HPDE6-E6E7 (cell line): ENCODE results near the gene CTNNA1.

Experiments used
- DNase-seq: peaks from one replicate; pipeline ENCODE4 v3.0.0; 2011; ENCODE audit warnings: missing footprints; ENCODE audit errors: extremely low spot score

Gene CTNNA1

GRCh38 chr5:138948471-138949222 lies 195.4 kb downstream of the CTNNA1 start:
- DNase-seq, result no peak

DNA sequence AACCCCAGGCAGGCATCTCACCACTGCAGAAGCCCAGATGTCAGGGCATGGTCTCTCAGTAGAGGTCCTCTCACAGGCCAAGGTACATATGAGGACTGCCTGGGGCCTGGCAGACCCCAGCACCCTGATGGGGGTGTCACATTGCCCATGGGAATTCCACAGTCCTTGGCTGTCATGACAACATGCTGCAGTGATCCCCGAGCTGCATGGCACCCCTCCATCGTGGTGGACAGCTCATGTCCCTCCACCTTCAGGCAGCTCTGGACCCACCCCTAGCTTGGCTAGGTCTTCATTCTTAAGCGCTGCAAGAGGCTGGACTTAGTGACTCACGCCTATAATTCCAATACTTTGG lies 196.0 kb downstream of the CTNNA1 start:
- DNase-seq, result no peak

GRCh38 chr5:138949988-138950387 lies 196.8 kb downstream of the CTNNA1 start:
- DNase-seq, result no peak

- DNase-seq, result no peak
Observed at GRCh38 chr5:138950421-138951031, 197.3 kb downstream of the CTNNA1 start.

- DNase-seq, result no peak
Observed at GRCh38 chr5:138951091-138951985, 198.1 kb downstream of the CTNNA1 start.

GRCh38 chr5:138951986-138952735 lies 198.9 kb downstream of the CTNNA1 start:
- DNase-seq, result no peak

- no peak for DNase-seq
Observed at GRCh38 chr5:138952962-138953361, 199.7 kb downstream of the CTNNA1 start.

DNA sequence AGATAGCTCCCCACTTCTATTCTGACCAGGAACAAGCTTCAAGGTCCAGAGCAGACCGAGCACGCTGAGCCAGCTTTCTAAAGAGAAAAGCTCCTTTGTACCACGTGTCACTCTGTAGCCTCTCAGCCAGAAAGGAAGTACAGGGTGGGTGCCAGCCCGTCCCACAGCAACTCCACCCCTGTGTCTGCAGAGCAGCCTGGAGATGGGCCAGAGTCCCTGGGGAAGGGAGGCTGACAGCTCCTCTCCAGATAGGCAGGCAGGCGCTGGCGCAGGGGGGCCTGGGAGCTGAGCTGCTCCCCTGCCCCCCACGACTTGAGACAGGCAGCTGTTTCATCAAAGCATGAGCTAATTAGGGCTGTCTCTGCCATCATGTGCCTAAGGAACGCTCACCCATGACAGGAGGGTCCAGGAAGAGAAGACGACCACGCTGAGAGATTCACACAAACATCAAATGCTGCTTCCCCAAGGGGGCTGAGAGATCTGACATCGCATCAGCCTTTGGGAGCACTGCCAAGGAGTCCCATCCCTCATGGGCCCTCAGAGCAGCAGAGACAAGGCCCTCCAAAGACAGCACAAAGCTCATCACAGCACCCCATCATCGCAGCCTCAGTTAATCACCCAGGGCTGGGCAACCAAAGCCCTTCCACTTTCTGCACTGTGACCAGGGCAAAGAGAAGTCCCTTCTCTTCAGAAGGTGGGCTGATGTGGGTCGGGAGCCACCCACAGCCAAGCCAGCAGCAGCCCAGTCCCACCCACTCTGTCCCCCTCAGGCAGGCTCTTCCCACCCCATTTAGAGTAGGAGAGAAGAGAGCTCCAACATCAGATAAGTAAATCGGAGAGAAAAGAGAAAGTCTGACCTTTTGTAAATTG lies 200.4 kb downstream of the CTNNA1 start:
- DNase-seq, result no peak

GRCh38 chr5:138954257-138955012 lies 201.2 kb downstream of the CTNNA1 start:
- DNase-seq, result no peak

DNA sequence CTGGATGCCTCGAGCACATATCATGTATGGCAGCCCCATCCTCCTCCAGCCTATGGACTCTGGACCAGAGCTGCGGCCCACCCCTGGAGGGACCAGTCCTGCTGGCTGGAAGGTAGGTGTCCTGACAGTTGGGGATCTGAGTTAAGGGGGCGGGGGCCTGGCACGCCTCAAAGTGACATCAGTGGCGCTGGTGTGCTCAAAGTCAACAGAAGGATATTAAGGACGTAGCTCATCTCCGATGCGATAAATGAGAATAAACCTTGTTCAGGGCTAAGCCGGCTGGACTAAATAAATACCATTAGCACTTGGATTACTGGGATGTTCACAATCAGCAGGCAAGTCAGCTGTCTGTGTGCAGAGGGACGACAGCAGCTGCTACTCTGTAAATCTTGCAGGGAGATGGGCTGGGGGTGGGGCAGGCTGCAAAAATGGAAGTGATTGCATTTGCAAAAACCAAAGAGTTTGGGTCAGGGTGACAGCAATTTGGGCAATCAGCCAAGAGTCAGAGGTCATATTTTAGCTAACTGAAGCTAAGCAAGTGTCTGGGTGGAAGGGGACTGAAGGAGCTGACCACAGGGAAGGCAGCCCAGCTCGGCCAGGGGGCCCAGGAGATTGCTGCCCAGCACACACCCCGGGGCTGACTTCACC lies 201.9 kb downstream of the CTNNA1 start:
- no peak for DNase-seq

DNA sequence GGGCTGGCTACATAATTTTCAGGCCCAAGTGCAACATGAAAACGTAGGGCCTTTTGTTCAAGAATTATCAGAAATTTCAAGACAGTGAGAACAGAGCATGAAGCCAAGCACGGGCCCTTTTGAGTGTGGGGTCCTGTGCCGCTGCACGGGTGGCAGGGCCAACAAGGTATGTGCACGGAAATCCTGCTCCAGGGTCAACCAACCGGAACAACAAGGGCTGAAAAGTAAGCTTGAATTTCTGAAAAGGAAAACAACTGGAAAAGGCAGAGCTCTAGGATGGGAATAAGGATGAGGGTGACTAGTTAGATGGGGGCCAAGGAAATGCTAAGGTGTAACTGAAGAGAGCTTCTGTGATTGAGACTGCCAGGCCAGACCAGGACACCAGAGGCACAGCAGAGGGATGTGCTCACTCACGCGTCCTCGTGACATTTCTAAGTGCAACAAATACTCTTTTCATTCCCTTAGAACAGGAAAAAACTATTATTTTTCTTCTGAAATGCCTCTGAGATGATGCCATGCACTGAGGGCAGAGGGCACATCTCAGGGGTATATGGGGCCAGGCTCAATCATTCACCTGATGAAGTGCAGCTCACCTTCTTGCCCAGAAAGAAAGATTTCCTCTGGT lies 202.6 kb downstream of the CTNNA1 start:
- DNase-seq, result no peak

- DNase-seq, result no peak
Observed at GRCh38 chr5:138956801-138957200, 203.6 kb downstream of the CTNNA1 start.

- no peak for DNase-seq
Observed at GRCh38 chr5:138960145-138960692, 207.0 kb downstream of the CTNNA1 start.

DNA sequence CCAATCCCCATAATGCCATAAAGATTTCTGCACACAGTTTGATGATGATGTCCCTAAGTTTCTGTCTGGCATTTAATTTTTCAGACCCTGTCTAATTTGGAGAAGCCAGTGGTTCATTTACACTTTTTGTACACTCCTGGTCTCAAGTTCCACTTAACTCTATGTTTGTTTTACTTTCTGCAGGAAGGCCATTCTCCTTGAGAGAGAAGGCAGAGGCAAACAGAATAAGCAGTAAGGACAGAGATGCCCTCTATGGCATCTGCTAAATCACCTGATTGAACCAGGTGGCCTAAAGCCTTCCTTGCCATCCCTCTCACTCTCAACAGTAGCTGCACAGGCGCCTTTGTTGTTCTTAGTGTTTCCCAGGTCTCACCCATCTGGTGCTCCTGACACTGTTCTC lies 208.0 kb downstream of the CTNNA1 start:
- DNase-seq, result no peak

- DNase-seq, result no peak
Observed at GRCh38 chr5:138961729-138962128, 208.5 kb downstream of the CTNNA1 start.

DNA sequence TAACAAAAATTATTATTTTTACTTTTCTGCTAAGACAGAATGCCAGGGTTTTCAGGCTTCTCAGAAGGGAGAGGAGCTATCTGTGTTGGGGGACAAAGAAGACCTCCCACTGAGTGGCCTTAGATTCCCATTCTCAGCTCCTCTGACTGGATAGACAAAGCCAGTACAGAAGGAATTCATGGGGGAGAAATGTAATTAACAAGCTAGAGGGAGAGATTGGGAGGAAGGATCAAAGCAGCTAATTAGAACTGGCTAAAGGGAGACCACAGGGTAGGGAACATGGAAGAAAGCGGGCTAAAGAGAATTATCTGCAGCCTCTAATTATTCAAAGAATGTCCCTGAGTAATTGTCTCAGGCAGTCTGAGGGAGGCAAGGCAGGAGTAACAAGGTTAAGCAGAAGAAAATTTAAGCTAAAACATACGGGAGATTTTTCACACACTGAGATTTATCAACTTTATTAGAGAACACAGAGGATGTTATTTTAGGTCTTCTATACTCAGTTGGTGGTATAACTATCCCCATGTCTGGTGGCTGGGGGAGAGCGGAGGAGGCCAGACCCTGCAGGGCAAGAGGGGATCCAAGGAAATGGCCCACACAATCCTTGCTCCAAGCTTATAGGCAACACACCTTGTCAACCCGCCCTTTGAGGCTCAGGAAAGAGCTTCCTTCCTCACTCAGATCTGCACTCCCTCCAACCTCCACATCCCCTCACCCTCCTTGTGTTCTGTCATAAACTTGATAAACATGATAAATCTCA lies 209.6 kb downstream of the CTNNA1 start:
- DNase-seq, result no peak

DNA sequence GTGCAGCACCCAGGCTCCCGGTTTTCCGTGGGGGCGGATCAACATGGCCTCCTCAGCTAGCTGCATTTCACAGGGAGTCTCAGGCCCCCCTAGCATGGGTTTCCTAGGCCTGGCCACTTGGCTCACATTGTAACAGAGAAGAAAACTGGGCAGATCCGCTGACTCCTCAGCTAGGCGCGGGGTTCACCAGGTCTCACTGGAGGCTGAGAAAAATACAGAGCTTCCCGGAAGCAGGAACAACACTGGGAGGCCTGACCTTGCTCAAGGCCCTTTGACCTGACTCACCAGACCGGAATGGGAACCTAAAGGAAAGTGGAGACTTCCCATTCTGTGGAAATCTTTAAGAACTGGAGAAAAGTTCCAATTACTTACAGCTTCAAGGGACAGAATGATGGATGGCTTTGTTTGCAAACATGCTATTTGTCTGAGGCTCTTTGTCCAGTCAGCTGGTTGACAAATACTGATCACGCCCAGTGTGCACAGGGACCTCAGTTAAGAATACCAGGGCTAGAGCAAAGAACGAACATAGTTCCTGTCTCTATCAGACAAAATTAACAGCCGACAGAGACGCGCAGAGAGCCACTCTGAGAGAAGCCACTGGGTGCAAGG lies 210.6 kb downstream of the CTNNA1 start:
- no peak for DNase-seq
